SHP77 treated with DMSO at 0.1 percent for 48 hours (cell line): ENCODE measurements around the gene COPG2.
"Not testable (repeated sequence)": the region's sequence is repeated elsewhere in the genome, so short reads cannot be mapped to it uniquely, and the experiment has no call there.

ENCODE experiments used
- DNase-seq: peaks from one replicate; lab custom pipeline; 2025; lab: John Stamatoyannopoulos, UW

Gene COPG2

DNA sequence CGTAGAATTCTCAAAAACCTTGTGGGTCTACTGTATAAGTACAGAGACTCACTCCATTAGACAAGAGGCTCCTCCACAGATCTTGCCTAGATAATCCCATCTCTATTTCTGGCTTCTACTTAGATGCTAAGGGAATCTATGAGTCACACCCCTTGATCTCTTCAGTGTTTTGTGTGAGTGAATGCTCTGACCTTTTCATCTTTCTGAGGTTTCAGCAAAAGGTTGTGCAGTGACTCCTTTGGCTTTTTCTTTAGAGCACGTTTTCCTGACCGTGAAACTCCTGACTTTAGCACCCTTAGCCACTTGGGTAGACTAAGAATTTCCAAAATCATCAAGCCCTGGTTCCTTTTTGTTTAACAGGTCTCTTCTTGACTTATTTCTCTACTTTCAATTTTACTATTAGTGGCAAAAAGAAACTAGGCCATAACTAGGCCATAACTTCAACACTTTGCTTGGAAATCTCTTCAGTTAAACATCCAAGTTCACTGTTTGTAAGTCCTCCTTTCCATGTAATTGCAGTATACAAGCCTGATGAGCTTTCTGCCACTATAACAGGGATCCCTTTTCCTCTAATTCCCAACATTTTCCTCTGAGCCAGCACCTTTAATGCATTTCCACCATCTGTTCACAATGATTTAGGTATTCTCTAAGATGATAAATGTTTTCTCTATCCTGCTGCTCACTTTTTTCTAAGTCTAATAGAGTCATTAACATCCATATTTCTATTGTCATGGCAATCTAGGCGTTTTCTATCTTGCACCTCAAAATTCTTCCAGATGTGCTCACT, 19.4 kb downstream of the COPG2 start:
- no peak for DNase-seq

GRCh38 chr7:130648580-130648979, 20.0 kb downstream of the COPG2 start:
- DNase-seq, result no peak

- DNase-seq, result no peak
These were observed 26.2 kb downstream of the COPG2 start for GRCh38 chr7:130642383-130642782.

- no peak for DNase-seq
These were observed 27.1 kb downstream of the COPG2 start for GRCh38 chr7:130641497-130641896.

GRCh38 chr7:130641040-130641439, 27.5 kb downstream of the COPG2 start:
- DNase-seq, result no peak

DNA sequence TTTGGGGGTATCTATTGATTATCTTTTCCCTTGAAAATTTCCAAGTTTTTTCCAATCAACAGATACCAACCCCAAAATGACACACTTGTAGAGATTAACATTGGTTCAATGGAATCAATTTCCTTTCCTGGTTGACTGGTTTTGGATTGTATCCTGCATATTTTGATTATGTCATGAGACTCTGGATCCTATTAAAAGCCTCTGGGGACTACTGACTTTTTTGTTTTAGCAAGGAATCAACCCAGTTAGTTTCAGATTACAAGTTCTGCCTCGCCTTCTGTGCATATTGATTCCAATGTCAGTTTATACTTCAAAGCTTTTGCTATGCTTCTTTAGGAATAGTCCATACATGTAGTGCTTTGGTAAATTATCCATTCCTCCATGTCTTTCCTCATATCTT, 29.2 kb downstream of the COPG2 start:
- DNase-seq, result no peak

GRCh38 chr7:130632111-130632510, 36.4 kb downstream of the COPG2 start:
- DNase-seq, result no peak

GRCh38 chr7:130628901-130629300, 39.6 kb downstream of the COPG2 start:
- DNase-seq, result no peak

DNA sequence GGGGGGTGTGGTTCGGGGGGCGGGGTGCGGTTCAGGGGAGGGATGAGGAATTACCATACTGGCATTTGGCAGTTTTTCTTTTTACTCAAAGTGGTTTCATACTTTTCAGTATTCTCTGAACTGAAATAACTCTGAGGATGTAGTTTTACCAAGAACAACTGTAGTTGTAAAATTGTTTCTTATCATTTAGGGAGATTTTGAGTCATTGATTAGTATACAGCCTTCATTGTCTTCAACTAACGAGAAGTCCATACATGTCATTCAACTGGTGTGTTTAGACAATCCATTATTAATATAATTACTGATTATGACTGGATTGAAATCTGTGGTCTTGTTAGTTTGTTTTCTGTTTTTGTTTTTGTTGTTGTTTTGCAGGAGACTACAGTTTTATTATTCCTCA, 40.8 kb downstream of the COPG2 start:
- DNase-seq, result no peak

DNA sequence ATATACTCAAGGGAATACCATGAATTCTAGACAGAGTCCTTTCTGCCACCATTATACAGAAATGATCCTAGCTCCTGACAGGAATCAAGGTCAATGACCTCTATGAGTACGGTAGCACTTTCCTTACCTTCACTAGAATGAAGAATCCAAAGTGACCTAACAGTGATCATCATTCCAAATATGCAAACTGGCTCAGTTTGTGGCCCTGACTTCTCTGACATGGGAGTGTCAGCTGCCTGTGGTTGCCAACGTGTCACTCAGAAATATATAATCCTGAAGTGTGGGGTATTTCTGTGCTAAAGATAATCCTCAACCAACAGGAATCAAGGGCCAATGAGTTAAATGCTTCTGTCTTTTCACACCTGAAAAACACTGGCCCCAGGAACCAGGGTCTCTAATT, 45.7 kb downstream of the COPG2 start:
- DNase-seq, result no peak

DNA sequence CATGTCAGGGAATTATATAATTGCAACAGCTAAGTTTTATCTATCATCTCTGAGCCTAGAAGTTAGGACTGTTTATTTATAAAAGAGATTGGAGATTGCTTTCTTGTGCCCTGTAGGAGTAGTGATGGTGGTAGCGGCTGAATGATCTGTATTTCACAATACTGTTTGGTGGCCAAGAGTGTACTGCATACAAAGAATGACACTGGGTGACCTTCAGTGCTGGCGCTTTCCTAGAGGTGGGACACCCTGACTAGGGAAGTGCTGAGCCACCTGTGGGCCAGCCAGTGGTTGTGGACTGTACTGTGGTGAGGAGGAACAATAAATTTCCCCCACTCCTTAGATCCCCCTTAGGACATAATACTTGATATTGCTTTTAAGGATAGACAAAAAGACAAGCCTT, 53.0 kb downstream of the COPG2 start:
- DNase-seq, result no peak

DNA sequence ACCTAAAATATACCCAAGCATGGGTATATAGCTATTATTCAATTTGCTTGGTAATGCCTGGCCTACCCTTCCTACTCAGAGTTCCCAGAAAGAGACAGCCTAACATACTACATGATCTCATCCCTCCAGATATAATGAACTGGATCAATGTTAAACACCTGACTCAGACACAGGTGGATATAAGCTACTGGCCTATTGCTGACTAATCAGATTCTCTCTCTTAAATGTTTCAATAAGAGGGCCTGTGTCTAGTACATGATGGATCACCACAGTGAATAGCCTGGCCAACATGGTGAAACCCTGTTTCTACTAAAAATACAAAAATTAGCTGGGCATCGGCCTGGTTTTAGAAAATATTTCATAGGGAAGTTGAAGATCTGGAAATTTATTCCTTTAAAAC, 54.1 kb downstream of the COPG2 start:
- no peak for DNase-seq

- DNase-seq, result no peak
These were observed 57.3 kb downstream of the COPG2 start for GRCh38 chr7:130611218-130611617.

GRCh38 chr7:130607066-130607465, 61.5 kb downstream of the COPG2 start:
- not testable (repeated sequence) for DNase-seq

- DNase-seq, result no peak
These were observed 62.4 kb downstream of the COPG2 start for GRCh38 chr7:130606161-130606560.

DNA sequence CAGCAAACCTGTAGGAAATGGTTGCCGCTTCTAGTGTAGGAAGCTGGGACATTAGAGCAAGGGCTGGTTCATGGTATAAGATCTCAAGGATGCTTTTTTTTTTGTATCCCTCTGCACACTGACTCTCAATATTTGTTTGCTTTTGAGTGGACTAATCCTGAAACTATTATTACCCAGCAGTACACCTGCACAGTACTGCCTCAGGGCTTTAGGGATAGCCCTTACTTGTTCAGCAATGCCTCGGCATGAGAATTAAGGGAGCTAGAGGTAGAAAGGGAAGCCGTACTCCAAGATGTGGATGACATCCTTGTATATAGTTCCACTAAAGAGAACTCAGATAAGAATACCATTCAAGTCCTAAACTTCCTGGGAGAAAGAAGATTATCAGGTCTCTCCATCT, 70.5 kb downstream of the COPG2 start:
- DNase-seq, result no peak

DNA sequence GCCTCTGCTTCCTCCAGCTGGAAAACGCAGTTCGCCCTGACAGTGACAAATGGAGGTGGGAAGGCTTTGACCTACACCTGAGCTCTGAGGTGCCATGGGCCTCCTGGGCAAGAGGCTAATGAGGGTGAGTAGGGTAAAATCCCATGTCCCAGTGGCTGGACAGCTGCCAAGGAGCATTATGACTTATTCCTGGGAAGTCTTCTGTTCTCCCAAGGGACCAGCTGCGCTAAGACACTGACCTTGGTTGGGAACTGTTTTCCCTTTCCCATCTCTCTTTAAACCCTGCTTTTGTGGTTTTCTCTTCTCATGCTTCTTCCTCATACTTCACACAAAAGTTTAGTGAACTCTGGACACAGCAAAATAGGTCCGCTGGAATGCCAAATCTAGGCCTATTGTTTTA, 72.6 kb downstream of the COPG2 start:
- no peak for DNase-seq

DNA sequence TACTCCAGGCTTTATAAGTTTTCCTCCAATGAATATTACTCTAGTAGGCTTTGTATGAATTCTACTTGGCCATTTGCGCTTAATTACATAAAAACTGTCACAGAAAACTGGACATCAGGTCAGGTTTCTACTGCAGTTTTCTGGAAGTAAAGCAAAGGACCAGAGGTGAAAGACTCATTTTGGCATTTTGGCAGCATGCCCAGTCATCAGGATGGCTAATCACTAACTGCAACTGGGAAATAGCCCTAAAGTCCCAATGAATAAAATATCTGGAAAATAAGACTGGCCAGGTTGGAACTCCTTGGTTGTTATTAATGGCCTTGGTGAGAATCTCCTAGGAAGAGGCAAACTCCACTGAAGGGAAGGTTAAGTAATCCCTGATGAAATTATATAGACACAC, 75.5 kb downstream of the COPG2 start:
- no peak for DNase-seq

GRCh38 chr7:130591464-130591863, 77.1 kb downstream of the COPG2 start:
- not testable (repeated sequence) for DNase-seq

DNA sequence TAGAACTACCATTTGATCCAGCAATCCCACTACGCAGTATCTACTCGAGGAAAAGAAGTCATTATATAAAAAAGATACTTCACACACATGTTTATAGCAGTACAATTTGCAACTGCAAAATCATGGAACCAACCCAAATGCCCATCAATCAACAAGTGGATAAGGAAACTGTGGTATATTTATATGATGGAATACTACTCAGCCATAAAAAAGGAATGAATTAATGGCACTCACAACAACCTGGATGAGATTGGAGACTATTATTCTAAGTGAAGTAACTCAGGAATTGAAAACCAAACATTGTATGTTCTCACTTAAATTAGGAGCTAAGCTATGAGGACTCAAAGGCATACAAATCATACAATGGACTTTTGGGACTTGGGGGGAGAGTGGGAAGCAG, 82.6 kb downstream of the COPG2 start:
- not testable (repeated sequence) for DNase-seq

DNA sequence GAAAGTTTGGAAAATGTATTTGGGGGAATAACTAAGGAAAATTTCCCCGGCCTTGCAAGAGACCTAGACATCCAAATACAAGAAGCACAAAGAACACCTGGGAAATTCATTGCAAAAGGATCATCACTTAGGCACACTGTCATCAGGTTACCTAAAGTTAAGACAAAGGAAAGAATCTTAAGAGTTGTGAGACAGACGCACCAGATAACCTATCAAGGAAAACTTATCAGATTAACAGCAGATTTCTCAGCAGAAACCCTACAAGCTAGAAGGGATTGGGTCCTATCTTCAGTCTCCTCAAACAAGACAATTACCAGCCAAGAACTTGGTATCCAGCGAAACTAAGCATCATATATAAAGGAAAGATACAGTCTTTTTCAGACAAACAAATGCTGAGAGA, 93.4 kb downstream of the COPG2 start:
- not testable (repeated sequence) for DNase-seq

DNA sequence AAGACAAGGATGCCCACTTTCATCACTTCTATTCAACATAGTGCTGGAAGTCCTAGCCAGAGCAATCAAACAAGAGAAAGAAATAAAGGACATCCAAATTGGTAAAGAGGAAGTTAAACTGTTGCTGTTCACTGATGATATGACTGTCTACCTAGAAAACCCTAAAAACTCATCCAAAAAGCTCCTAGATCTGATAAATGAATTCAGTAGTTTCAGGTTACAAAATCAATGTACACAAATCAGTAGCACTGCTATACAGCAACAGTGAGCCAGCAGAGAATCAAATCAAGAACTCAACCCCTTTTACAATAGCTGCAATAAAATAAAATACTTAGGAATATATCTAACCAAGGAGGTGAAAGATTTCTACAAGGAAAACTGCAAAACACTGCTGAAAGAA, 98.4 kb downstream of the COPG2 start:
- DNase-seq, result not testable (repeated sequence)

DNA sequence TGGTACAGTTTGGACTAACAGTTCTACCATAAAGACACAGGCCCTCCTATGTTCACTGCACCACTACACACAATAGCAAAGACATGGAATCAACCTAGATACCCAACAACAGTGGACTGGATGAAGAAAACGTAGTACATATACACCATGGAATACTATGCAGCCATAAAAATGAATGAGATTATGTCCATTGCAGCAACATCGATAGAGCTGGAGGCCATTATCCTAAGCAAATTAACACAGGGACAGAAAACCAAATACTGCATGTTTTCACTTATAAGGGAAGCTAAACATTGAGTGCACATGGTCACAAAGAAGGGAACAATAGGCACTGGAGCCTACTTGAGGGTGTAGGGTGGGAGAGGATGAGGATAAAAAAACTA, 101.7 kb downstream of the COPG2 start:
- no peak for DNase-seq

- DNase-seq, result no peak
These were observed 102.2 kb downstream of the COPG2 start for GRCh38 chr7:130566168-130566897.
